H1 (cell line): Measurements from ENCODE around the gene CDC42BPB. TPM values are rescaled to one million over a fixed set of nuclear protein-coding genes. Genes with fewer than 3 reads are reported as not detected.

Source experiments
- CTCF ChIA-PET: fragments of 300-600 bp; sonication (Branson Sonifier 250); formaldehyde crosslinking; loops from one replicate; lab custom pipeline; 2021; ENCODE audit not compliant: partially characterized antibody; lab: Charles Lee
- POLR2A ChIA-PET: fragments of 300-600 bp; sonication (Branson Sonifier 250); formaldehyde crosslinking; loops from one replicate; lab custom pipeline; 2021; ENCODE audit warnings: inconsistent platforms; ENCODE audit not compliant: partially characterized antibody; lab: Charles Lee
- DNase-seq, 2 experiments: peaks; one replicate each; pipeline versions ENCODE4 v3.0.0 to v3.0.0-alpha.2; 2010 to 2022; ENCODE audit warnings: low spot score in 2 of 2, low read depth in 1 of 2, mixed read lengths in 1 of 2
- FAIRE-seq: peaks from 2 replicates; lab custom pipeline; 2011; peaks lifted over from hg19 to GRCh38; lab: Jason Lieb, UNC
- H2AFZ ChIP-seq: 2 replicates; pipeline ENCODE4 v1.8.1; 2012; ENCODE audit warnings: low read length, inconsistent platforms
- H2AK5ac ChIP-seq: 2 replicates; pipeline ENCODE4 v1.6.1; 2013; ENCODE audit warnings: low read depth, low read length
- H2BK120ac ChIP-seq: replicated peaks from 2 replicates; pipeline ENCODE3; 2013; ENCODE audit warnings: low read depth, low read length, inconsistent platforms
- H2BK12ac ChIP-seq: 2 replicates; pipeline ENCODE4 v1.6.1; 2013; ENCODE audit warnings: low read depth, low read length
- H2BK15ac ChIP-seq: 2 replicates; pipeline ENCODE4 v1.6.1; 2013; ENCODE audit warnings: low read length
- H2BK20ac ChIP-seq: 2 replicates; pipeline ENCODE4 v1.6.1; 2013; ENCODE audit warnings: low read length
- H2BK5ac ChIP-seq: 2 replicates; pipeline ENCODE4 v1.6.1; 2013; ENCODE audit warnings: low read depth, low read length
- H3K14ac ChIP-seq: 2 replicates; pipeline ENCODE4 v1.6.1; 2013; ENCODE audit warnings: inconsistent platforms; ENCODE audit not compliant: insufficient read length
- H3K18ac ChIP-seq: 2 replicates; pipeline ENCODE4 v1.6.1; 2013; ENCODE audit warnings: low read length; ENCODE audit errors: extremely low read depth
- H3K23ac ChIP-seq: 2 replicates; pipeline ENCODE4 v1.6.1; 2013; ENCODE audit warnings: inconsistent platforms; ENCODE audit not compliant: insufficient read length
- H3K23me2 ChIP-seq: 2 replicates; pipeline ENCODE4 v1.6.1; 2013; ENCODE audit warnings: low read depth, low read length
- H3K27ac ChIP-seq: 2 replicates; pipeline ENCODE4 v1.6.1; 2011; ENCODE audit warnings: low read depth, low read length, inconsistent platforms
- H3K27me3 ChIP-seq, 4 experiments: replicated peaks in 1 of 4; 1 replicate in 1 of 4; 2 replicates in 3 of 4; pipeline versions ENCODE4 v1.6.1 to v1.8.1; 2011 to 2013; ENCODE audit warnings: low read length in 3 of 4, mild to moderate bottlenecking in 3 of 4, inconsistent platforms in 2 of 4, mixed read lengths in 2 of 4, moderate library complexity in 1 of 4; ENCODE audit not compliant: control insufficient read depth in 3 of 4, insufficient read depth in 3 of 4; ENCODE audit errors: extremely low read depth in 1 of 4
- H3K36me3 ChIP-seq, 4 experiments: 2 replicates each; pipeline versions ENCODE4 v1.6.1 to v1.8.1; 2011 to 2013; ENCODE audit warnings: mild to moderate bottlenecking in 4 of 4, low read length in 3 of 4, moderate library complexity in 2 of 4, control low read depth in 1 of 4, inconsistent platforms in 1 of 4; ENCODE audit not compliant: insufficient read depth in 4 of 4, control insufficient read depth in 2 of 4
- H3K4ac ChIP-seq: replicated peaks from 2 replicates; pipeline ENCODE3; 2013; ENCODE audit warnings: low read length, low read depth, mixed read lengths, inconsistent platforms; ENCODE audit not compliant: insufficient read length
- H3K4me1 ChIP-seq, 4 experiments: replicated peaks in 1 of 4; 1 replicate in 1 of 4; 2 replicates in 3 of 4; pipeline versions ENCODE4 v1.6.1 to v1.8.1; 2011 to 2013; ENCODE audit warnings: low read length in 3 of 4, inconsistent platforms in 2 of 4, mixed read lengths in 1 of 4; ENCODE audit not compliant: insufficient read depth in 4 of 4, control insufficient read depth in 3 of 4
- H3K4me2 ChIP-seq, 2 experiments: 2 replicates each; pipeline versions ENCODE4 v1.6.1 to v1.8.1; 2011 to 2013; ENCODE audit warnings: low read depth in 2 of 2, low read length in 2 of 2, control low read depth in 1 of 2, inconsistent platforms in 1 of 2, mild to moderate bottlenecking in 1 of 2; ENCODE audit not compliant: insufficient read depth in 1 of 2
- H3K4me3 ChIP-seq, 4 experiments: fragments of 200-600, 300-600 bp in 1 of 4; sonication (generic), shearing (Covaris generic), sonication (Bioruptor Twin) in 1 of 4; 2 replicates each; pipeline versions ENCODE4 v1.5.1 to v1.8.1; 2011 to 2016; ENCODE audit warnings: low read length in 4 of 4, low read depth in 3 of 4, control low read depth in 2 of 4, inconsistent platforms in 2 of 4, mild to moderate bottlenecking in 2 of 4, mixed read lengths in 1 of 4, moderate library complexity in 1 of 4; ENCODE audit not compliant: insufficient read depth in 2 of 4; ENCODE audit errors: extremely low read depth in 1 of 4
- H3K56ac ChIP-seq: replicated peaks from 2 replicates; pipeline ENCODE3; 2013; ENCODE audit warnings: low read depth, mild to moderate bottlenecking, mixed read lengths, low read length, inconsistent platforms; ENCODE audit not compliant: insufficient read length
- H3K79me1 ChIP-seq: 2 replicates; pipeline ENCODE4 v1.6.1; 2013; ENCODE audit warnings: low read depth, low read length, control low read depth
- H3K79me2 ChIP-seq, 2 experiments: 2 replicates each; pipeline versions ENCODE4 v1.6.1 to v1.8.1; 2012 to 2013; ENCODE audit warnings: low read length in 2 of 2, mild to moderate bottlenecking in 2 of 2, inconsistent platforms in 1 of 2; ENCODE audit not compliant: insufficient read depth in 2 of 2, control insufficient read depth in 1 of 2
- H3K9ac ChIP-seq, 4 experiments: replicated peaks in 1 of 4; 1 replicate in 1 of 4; 2 replicates in 3 of 4; pipeline versions ENCODE4 v1.6.1 to v1.8.1; 2011 to 2013; ENCODE audit warnings: low read depth in 3 of 4, low read length in 3 of 4, control low read depth in 2 of 4, mild to moderate bottlenecking in 2 of 4, moderate library complexity in 2 of 4, inconsistent platforms in 1 of 4; ENCODE audit errors: extremely low read depth in 1 of 4
- H3K9me3 ChIP-seq, 2 experiments: 2 replicates each; pipeline versions ENCODE4 v1.6.1 to v1.8.1; 2012 to 2013; ENCODE audit warnings: mild to moderate bottlenecking in 2 of 2, moderate library complexity in 2 of 2, control low read depth in 1 of 2, inconsistent platforms in 1 of 2, low read depth in 1 of 2, low read length in 1 of 2, mixed read lengths in 1 of 2; ENCODE audit not compliant: insufficient read depth in 2 of 2
- H4K20me1 ChIP-seq, 2 experiments: replicated peaks in 1 of 2; 2 replicates each; pipeline versions ENCODE3 to v1.8.1; 2011 to 2013; ENCODE audit warnings: inconsistent platforms in 2 of 2, low read length in 2 of 2, mild to moderate bottlenecking in 1 of 2; ENCODE audit not compliant: insufficient read depth in 2 of 2, control insufficient read depth in 1 of 2
- H4K5ac ChIP-seq: 2 replicates; pipeline ENCODE4 v1.6.1; 2013; ENCODE audit warnings: low read length, low read depth, mixed read lengths, inconsistent platforms; ENCODE audit not compliant: insufficient read length
- H4K8ac ChIP-seq: 2 replicates; pipeline ENCODE4 v1.8.0; 2013; ENCODE audit warnings: mild to moderate bottlenecking, moderate library complexity, low read length, inconsistent platforms; ENCODE audit not compliant: insufficient read depth; ENCODE audit errors: extremely low read depth
- H4K91ac ChIP-seq: replicated peaks from 2 replicates; pipeline ENCODE3; 2013; ENCODE audit warnings: low read length, mixed read lengths, inconsistent platforms; ENCODE audit not compliant: insufficient read length
- CTCF ChIP-seq, 3 experiments: IDR thresholded peaks; 1 replicate in 2 of 3; 2 replicates in 1 of 3; pipeline versions ENCODE4 v1.5.1 to v1.6.1; 2011; ENCODE audit warnings: low read length in 3 of 3, mild to moderate bottlenecking in 3 of 3, inconsistent platforms in 2 of 3, low read depth in 1 of 3, moderate library complexity in 1 of 3; ENCODE audit not compliant: insufficient read depth in 1 of 3; ENCODE audit errors: control extremely low read depth in 1 of 3
- JUND ChIP-seq: IDR thresholded peaks from 2 replicates; pipeline ENCODE4 v1.6.1; 2011; ENCODE audit warnings: mild to moderate bottlenecking, improper control_type of control experiment, low read length
- RAD21 ChIP-seq, 2 experiments: IDR thresholded peaks in 1 of 2; conservative IDR thresholded peaks in 1 of 2; 2 replicates each; pipeline ENCODE4 v1.6.1; 2011; ENCODE audit warnings: low read depth in 2 of 2, low read length in 2 of 2, improper control_type of control experiment in 1 of 2, inconsistent platforms in 1 of 2, mild to moderate bottlenecking in 1 of 2, moderate library complexity in 1 of 2
- WGBS, 2 experiments: shearing (Covaris generic) in 1 of 2; methylation state at CpG; one replicate each; pipeline versions ENCODE4 v1.1.6 to v1.1.7; 2013 to 2015; ENCODE audit warnings: low lambda C conversion rate in 2 of 2, mixed read lengths in 2 of 2, inconsistent platforms in 1 of 2, low coverage in 1 of 2, missing lambda C conversion rate in 1 of 2; ENCODE audit not compliant: insufficient replicate concordance in 2 of 2, insufficient coverage in 1 of 2, insufficient read length in 1 of 2; ENCODE audit errors: extremely low coverage in 1 of 2, missing lambda C conversion rate in 1 of 2; 5-methylcytosine and 5-hydroxymethylcytosine counted together
- polyA plus RNA-seq, 7 experiments: library from polyadenylated mRNA; depleted of rRNA in 3 of 7; stranded (reverse) in 5 of 7; unstranded in 2 of 7; fragments of >200 nt in 5 of 7; fragments of 200-250 nt in 2 of 7; gene quantifications; 1 replicate in 5 of 7; 2 replicates in 1 of 7; 4 replicates in 1 of 7; pipeline versions ENCODE4 v1.2.1 to v1.2.3, GENCODE V29; 2011 to 2013; ENCODE audit warnings: missing spikeins in 2 of 7, mixed read lengths in 2 of 7
- total RNA-seq: library from RNA; stranded (reverse); fragmentation: NEBNext Ultra II Directional; extraction: Animal tissue kit (Norgen Biotek cat#: 25700); gene quantifications from 2 replicates; pipeline ENCODE4 v1.2.1, GENCODE V29; 2021

The CDC42BPB gene
- total and polyA plus RNA-seq, 2 of the 8 experiments (the other 6 are each of a cell fraction or from before 2014, with no cell fraction given): 51.2 to 88.2 TPM

GRCh38 chr14:102982852-102983470, 74.4 kb downstream of the CDC42BPB start:
- H3K23ac ChIP-seq: no peak overlapping the region
- CTCF ChIA-PET: interaction anchor here (0.6 to 0.7 kb wide), 3 partner anchors 199 to 1537 kb away, joined by 3 read pairs; no protein-coding TSS in a partner anchor

More at GRCh38 chr14:102982852-102983470, 74.4 kb downstream of the CDC42BPB start:
- H2BK5ac ChIP-seq: no peak overlapping the region; the same call in 1 of the 2 replicates
- no peaks in the 10 kb centered on the region for H3K23me2 ChIP-seq
- peaks cover 0 to 3% of the 10 kb centered on the region in 2 experiments for H4K20me1 ChIP-seq
- POLR2A ChIA-PET: no interaction called here
- no peak overlapping the region for H3K18ac ChIP-seq
- no peaks in the 10 kb centered on the region for H3K79me1 ChIP-seq
- H2AFZ ChIP-seq: no peak overlapping the region
- H4K91ac ChIP-seq: no peak overlapping the region
- no peaks in the 10 kb centered on the region for H3K27me3 ChIP-seq
- H3K4me1 ChIP-seq: no peaks in the 10 kb centered on the region
- H3K27ac ChIP-seq: no peak overlapping the region
- no peaks in the 10 kb centered on the region for H3K79me2 ChIP-seq
- H2AK5ac ChIP-seq: no peak overlapping the region
- H3K9me3 ChIP-seq: no peaks in the 10 kb centered on the region
- 93% methylated on average over 15 of the region's 15 CpGs; no CpG with 5 or more reads in 1 of the 2 experiments for WGBS, 2 experiments
- H3K4me3 ChIP-seq: no peak overlapping the region
- no peak overlapping the region for H2BK15ac ChIP-seq
- H2BK120ac ChIP-seq: no peak overlapping the region
- no peak overlapping the region for H3K4me2 ChIP-seq
- peak in 1 of 3 experiments; percentile 14; a peak in 1 of 4 replicates for TF ChIP-seq CTCF (IDR thresholded peaks at IDR 0.05; ENCODE audit: control extremely low read depth in 1 of 3, insufficient read depth in 1 of 3, low read depth in 1 of 3, low read length in 3 of 3)
- TF ChIP-seq JUND: no peak
- peak in 1 of 2 experiments; percentile 19; a peak in 3 of 4 replicates for TF ChIP-seq RAD21 (IDR thresholded peaks at IDR 0.05 in 1 of 2, conservative IDR thresholded peaks at IDR 0.05 in 1 of 2; ENCODE audit: low read depth in 2 of 2, low read length in 2 of 2)
- no peak overlapping the region for H3K4ac ChIP-seq
- no peak overlapping the region for H4K5ac ChIP-seq
- no peak overlapping the region for H2BK20ac ChIP-seq
- no peak overlapping the region for H3K9ac ChIP-seq
- DNase-seq (no peak), FAIRE-seq (no peak)
- peaks cover 10 to 27% (median 18%) of the 10 kb centered on the region in 4 experiments for H3K36me3 ChIP-seq
- H4K8ac ChIP-seq: peak overlapping the region; percentile 38
- H3K14ac ChIP-seq: no peak overlapping the region
- H3K56ac ChIP-seq: no peak overlapping the region
- H2BK12ac ChIP-seq: no peak overlapping the region
